AG04449 (cell line): ENCODE results near the gene MORN5.

Experiments used
- CTCF ChIA-PET: fragments of 350-600 bp; formaldehyde crosslinking; extraction: SDS; loops from one replicate; lab custom pipeline; 2021; ENCODE audit warnings: antibody characterized with exemption; lab: Yijun Ruan, JAX
- POLR2A ChIA-PET: fragments of 400-600, 350-600 bp; formaldehyde crosslinking; extraction: SDS; loops from one replicate; lab custom pipeline; 2020; ENCODE audit warnings: antibody characterized with exemption, inconsistent platforms; lab: Yijun Ruan, JAX
- DNase-seq: peaks from one replicate; pipeline ENCODE4 v3.0.0-alpha.2; 2010; ENCODE audit warnings: low read depth, low spot score
- H3K4me3 ChIP-seq: 2 replicates; pipeline ENCODE4 v1.5.1; 2011; ENCODE audit warnings: low read depth, mild to moderate bottlenecking, control low read depth, low read length
- TF ChIP-seq, protein P1 (sequence below): IDR thresholded peaks from one replicate; pipeline ENCODE4 v1.5.1; 2011; ENCODE audit warnings: mild to moderate bottlenecking, moderate library complexity, low read length, control low read depth, inconsistent platforms; ENCODE audit not compliant: insufficient read depth; ENCODE audit errors: missing control alignments

The MORN5 gene

GRCh38 chr9:122234022-122234748, 74.5 kb downstream of the MORN5 start:
- no peak for DNase-seq
- POLR2A ChIA-PET = no interaction called here
- no peak overlapping the region for H3K4me3 ChIP-seq
- TF ChIP-seq, protein P1, sequence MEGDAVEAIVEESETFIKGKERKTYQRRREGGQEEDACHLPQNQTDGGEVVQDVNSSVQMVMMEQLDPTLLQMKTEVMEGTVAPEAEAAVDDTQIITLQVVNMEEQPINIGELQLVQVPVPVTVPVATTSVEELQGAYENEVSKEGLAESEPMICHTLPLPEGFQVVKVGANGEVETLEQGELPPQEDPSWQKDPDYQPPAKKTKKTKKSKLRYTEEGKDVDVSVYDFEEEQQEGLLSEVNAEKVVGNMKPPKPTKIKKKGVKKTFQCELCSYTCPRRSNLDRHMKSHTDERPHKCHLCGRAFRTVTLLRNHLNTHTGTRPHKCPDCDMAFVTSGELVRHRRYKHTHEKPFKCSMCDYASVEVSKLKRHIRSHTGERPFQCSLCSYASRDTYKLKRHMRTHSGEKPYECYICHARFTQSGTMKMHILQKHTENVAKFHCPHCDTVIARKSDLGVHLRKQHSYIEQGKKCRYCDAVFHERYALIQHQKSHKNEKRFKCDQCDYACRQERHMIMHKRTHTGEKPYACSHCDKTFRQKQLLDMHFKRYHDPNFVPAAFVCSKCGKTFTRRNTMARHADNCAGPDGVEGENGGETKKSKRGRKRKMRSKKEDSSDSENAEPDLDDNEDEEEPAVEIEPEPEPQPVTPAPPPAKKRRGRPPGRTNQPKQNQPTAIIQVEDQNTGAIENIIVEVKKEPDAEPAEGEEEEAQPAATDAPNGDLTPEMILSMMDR = no peak
- CTCF ChIA-PET = interaction anchor here (1.6 kb wide), 1 partner anchor 11 kb away, joined by 3 read pairs; no protein-coding TSS in a partner anchor

DNA sequence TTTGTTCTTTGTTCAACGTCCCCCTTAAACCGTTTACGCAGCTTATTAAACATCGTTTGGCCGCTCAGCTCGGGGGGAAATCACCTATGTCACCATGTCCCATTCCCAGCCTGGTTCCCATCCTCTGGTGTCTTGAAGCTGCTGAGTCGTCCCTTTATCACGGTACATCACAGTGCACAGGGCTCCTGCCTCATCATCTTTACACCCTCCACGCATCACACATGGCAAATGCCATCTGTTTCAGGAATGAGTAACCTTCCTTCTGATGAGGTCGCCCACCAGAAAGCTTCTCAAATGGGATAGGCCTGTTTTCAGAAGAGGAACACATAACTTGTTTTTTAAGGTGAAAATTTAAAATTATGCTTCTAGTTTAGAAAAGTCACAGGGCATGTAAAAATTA, 77.0 kb downstream of the MORN5 start:
- ChIA-PET CTCF (interaction anchor here (0.5 kb wide), 1 partner anchor 92 kb away, joined by 3 read pairs; no protein-coding TSS in a partner anchor), POLR2A (no interaction called here)
- H3K4me3 ChIP-seq = no peak overlapping the region
- no peak for DNase-seq
- TF ChIP-seq, protein P1 = no peak

GRCh38 chr9:122239722-122240121, 80.0 kb downstream of the MORN5 start:
- ChIA-PET POLR2A (no interaction called here), CTCF (interaction anchor here (0.9 kb wide), 1 partner anchor 113 kb away, joined by 3 read pairs; no protein-coding TSS in a partner anchor)
- TF ChIP-seq, protein P1 = no peak
- no peak for DNase-seq
- no peak overlapping the region for H3K4me3 ChIP-seq

GRCh38 chr9:122244349-122244748, 84.6 kb downstream of the MORN5 start:
- ChIA-PET POLR2A (no interaction called here), CTCF (interaction anchor here (1.2 to 1.5 kb wide), 2 partner anchors 10 to 18 kb away, joined by 3 read pairs; no protein-coding TSS in a partner anchor)
- no peak overlapping the region for H3K4me3 ChIP-seq
- DNase-seq = no peak
- TF ChIP-seq, protein P1 = no peak

DNA sequence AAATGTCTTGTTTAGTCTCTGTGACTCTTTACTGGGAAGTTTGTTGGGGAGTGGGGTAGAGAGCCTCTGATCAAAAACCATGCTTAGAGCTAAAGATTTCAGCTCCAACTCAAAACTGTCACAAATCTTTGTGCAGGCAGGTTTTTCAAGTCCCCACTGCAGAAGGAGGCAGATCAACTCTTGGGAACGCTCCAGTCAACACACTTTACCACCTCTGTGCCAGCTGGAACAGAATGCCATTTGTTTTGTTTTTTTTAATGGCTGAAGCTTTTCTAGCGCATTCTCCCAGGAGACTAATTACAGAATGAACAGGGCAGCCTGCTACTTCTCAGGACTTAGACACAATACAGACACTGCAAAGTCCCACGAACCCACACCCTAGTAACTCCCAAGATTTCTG, 87.0 kb downstream of the MORN5 start:
- TF ChIP-seq, protein P1 = no peak
- ChIA-PET CTCF (no interaction called here), POLR2A (no interaction called here)
- DNase-seq = no peak
- no peak overlapping the region for H3K4me3 ChIP-seq

DNA sequence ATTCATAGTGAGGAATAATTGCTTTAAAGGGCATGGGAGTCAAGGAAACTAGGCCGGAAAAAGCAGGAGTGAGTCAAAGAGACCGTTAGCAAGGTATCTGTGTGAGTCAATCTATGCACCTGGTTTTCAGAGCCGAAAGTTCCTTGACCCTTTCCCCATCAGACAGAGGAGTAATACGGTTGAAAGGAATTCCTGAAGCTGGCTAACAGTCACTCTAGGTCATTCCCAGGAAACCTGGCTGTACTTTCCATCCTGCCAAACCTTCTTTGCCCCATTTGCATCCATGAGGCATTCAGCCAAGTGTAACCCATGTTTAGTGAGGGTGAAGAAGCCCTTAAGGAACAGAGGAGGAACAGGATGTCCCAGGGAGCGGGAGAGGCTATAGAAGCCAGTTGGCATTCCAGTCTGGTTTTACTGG, 88.7 kb downstream of the MORN5 start:
- TF ChIP-seq, protein P1 = no peak
- CTCF ChIA-PET = interaction anchor here (1.2 kb wide), 2 partner anchors 17 to 124 kb away, joined by 3 to 4 read pairs; partner anchors contain the start of genes MRRF and RBM18
- no peak for DNase-seq
- H3K4me3 ChIP-seq = no peak overlapping the region
- POLR2A ChIA-PET = no interaction called here
